ENCODE measurements around the gene TMC4.
"Not testable (repeated sequence)": the region's sequence is repeated elsewhere in the genome, so short reads cannot be mapped to it uniquely, and the experiment has no call there.

The TMC4 gene

DNA sequence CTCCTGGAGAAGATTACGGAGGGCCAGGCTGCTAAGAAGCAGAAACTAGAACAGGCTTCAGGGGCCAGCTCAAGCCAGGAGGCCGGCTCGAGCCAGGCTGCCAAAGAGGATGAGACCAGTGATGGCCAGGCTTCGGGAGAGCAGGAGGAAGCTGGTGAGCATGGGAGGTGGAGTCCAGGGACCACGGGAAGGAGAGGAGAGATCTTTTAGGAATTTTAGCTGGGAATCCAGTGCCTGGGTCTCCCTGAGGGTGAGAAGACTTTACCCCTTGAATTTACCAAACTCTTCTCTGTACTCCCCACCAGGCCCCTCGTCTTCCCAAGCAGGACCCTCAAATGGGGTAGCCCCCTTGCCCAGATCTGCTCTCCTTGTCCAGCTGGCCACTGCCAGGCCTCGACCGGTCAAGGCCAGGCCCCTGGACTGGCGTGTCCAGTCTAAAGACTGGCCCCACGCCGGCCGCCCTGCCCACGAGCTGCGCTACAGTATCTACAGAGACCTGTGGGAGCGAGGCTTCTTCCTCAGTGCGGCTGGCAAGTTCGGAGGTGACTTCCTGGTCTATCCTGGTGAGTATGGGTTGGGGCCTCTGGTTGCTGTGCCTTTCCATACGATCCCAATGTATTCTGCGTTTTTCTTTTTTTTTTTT, 19.0 kb upstream of the TMC4 start:
- H3K9me3 Mint-ChIP-seq = no peaks in the 10 kb centered on the region
- no peak overlapping the region for H3K27ac Mint-ChIP-seq
- peak overlapping the region; percentile 95 for H3K4me3 Mint-ChIP-seq
- ATAC-seq (ENCODE audit: low read depth) = no peak
- no peak for DNase-seq (ENCODE audit: low spot score in 2 of 2)
- H3K4me1 Mint-ChIP-seq = peaks cover 17% of the 10 kb centered on the region
- no peaks in the 10 kb centered on the region for H3K27me3 Mint-ChIP-seq
- peaks cover 8% of the 10 kb centered on the region for H3K36me3 Mint-ChIP-seq

DNA sequence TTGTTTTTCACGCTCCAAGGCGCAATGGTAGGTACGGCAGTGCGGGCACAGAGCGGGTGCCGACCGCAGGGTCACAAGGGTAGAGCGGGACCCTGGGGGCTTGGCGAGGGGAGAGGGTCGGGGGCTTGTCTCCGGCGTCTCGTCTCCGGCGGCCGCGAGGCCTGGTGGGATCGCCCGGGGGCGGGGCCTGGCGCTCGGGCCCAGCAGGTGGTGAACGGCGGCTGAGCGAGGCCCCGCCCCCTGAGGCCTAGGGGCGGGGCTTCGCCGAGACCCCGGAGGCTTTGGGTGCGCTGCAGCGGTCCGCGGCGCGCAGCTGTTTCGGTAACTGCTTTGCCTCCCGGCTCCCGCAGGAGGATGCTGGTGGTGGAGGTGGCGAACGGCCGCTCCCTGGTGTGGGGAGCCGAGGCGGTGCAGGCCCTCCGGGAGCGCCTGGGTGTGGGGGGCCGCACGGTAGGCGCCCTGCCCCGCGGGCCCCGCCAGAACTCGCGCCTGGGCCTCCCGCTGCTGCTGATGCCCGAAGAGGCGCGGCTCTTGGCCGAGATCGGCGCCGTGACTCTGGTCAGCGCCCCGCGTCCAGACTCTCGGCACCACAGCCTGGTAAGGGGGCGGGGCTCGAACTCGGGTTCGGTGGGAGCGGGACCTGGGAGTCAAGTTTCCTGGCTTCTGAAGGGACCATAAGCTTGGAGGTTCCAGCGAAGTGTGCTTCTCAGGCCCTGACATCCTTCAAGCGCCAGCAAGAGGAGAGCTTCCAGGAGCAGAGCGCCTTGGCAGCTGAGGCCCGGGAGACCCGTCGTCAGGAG, 18.3 kb upstream of the TMC4 start, which contains the start of gene TSEN34:
Gene TSEN34, plus strand, starts transcription at position 298 of the 800 bp plus-strand sequence. Its CDS starts 57 bp downstream, at position 355.
- H3K27me3 Mint-ChIP-seq = no peaks in the 10 kb centered on the region
- DNase-seq (ENCODE audit: low spot score in 2 of 2) (peak; percentile 91 to 94), ATAC-seq (ENCODE audit: low read depth) (peak; percentile 28)
- H3K4me1 Mint-ChIP-seq = peaks cover 17% of the 10 kb centered on the region
- peak within 1 kb of the TSS; percentile 100 for H3K27ac Mint-ChIP-seq
- no peaks in the 10 kb centered on the region for H3K9me3 Mint-ChIP-seq
- H3K4me3 Mint-ChIP-seq = peak within 1 kb of the TSS; percentile 95
- peaks cover 11% of the 10 kb centered on the region for H3K36me3 Mint-ChIP-seq

DNA sequence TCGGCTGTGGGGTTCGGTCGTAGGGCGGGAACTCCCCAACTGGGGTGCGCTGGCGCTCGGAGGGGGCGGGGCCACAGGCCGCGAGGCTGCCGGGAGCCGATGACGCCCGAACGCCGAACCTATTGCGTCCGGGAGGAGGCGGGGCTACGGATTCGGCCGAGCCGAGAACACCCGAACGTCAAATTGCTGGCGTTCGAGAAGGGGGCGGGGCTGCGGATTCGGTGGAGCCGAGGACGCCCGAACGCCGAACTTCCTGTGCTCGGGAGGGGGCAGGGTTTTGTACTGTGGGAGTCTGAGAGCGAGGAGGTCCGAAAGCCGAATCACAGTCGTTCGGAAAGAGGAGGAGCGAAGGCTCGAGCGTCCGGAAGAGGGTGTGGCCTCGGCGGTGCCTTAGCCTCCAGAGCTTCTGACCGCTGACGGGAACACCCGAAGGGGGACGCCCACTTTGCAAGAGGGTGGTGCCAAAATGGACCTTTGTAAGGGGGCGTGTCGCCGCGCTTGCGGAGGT, 17.6 kb upstream of the TMC4 start:
- Mint-ChIP-seq H3K4me1 (peaks cover 17% of the 10 kb centered on the region), H3K9me3 (no peaks in the 10 kb centered on the region), H3K36me3 (peaks cover 11% of the 10 kb centered on the region), H3K4me3 (peak overlapping the region; percentile 95), H3K27me3 (no peaks in the 10 kb centered on the region), H3K27ac (peak overlapping the region; percentile 100)
- ATAC-seq (ENCODE audit: low read depth) (peak; percentile 57), DNase-seq (ENCODE audit: low spot score in 2 of 2) (peak; percentile 99 to 100)

DNA sequence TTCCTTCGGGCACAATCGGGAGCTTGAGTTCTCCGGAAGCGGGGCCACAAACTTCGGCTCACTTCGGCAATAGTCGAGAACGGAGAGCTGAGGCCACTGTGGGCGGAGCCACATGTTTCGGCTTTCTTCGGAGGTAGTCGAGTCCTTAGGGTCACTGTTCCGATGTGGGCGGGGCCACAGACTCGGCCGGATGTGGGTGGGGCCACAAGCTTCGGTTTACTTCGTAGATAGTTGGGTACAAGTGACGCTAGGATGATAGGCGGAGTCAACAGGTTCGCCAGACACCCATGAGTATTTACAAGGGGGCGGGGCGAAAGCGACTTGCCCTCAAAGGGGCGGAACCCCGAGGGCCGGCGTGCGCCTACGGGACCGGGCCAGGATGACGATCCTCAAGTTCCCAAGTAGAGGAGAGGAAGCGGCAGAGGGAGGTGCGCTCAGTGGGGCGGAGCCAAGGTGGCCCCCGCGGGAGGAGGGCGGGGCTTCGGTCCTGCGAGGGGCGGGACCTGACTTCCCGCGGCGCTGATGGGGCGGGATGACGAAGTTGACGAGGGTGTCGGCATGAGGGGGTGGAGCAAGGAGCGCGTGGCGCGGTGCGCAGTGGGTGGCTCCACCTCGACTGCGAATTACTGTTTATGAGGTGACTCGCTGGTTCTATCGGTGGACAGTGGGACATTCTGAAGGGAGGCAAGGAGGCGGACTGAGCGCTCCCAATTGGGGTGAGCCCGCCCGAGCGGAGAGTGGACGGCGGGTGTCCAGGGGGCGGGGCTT, 17.0 kb upstream of the TMC4 start:
- H3K4me3 Mint-ChIP-seq = peak overlapping the region; percentile 95
- peaks cover 10% of the 10 kb centered on the region for H3K36me3 Mint-ChIP-seq
- no peaks in the 10 kb centered on the region for H3K9me3 Mint-ChIP-seq
- peaks cover 17% of the 10 kb centered on the region for H3K4me1 Mint-ChIP-seq
- peak; percentile 99 to 100 for DNase-seq (ENCODE audit: low spot score in 2 of 2)
- peak; percentile 48 for ATAC-seq (ENCODE audit: low read depth)
- no peaks in the 10 kb centered on the region for H3K27me3 Mint-ChIP-seq
- H3K27ac Mint-ChIP-seq = peak overlapping the region; percentile 100

DNA sequence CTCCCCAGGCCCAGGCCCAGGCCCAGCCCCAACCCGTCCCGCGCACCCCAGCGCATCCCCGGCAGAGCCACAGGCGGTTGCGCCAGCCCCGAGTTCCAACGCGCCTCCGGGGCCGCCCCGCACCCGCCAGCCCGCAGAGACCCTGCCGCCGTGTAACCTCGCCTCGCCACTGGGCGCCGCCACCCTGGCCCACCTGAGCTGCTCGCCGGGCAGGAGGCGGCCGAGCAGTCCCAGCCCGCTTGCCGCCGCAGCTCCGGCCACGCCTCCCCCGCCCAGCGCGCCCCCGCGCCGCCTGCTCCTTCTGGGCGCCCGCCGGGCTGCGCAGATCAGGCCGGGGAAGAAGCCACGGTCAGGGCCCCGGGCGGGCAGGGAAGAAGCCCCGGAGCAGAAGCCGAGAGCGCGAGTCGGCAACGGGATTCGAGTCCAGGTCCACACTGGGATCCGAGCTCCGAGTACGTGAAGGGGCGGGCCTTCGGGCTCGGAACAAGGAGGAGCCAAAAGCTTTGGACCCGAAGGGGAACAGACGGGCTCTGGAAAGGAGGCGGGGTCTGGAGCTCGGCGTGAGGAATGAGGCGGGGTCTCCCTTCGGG, 16.3 kb upstream of the TMC4 start, which contains the start of gene MBOAT7:
Gene MBOAT7, minus strand, starts transcription at position 436 of the 590 bp plus-strand sequence. CDS start 1,072 bp downstream, outside the sequence.
- no peak for DNase-seq (ENCODE audit: low spot score in 2 of 2)
- peaks cover 17% of the 10 kb centered on the region for H3K4me1 Mint-ChIP-seq

DNA sequence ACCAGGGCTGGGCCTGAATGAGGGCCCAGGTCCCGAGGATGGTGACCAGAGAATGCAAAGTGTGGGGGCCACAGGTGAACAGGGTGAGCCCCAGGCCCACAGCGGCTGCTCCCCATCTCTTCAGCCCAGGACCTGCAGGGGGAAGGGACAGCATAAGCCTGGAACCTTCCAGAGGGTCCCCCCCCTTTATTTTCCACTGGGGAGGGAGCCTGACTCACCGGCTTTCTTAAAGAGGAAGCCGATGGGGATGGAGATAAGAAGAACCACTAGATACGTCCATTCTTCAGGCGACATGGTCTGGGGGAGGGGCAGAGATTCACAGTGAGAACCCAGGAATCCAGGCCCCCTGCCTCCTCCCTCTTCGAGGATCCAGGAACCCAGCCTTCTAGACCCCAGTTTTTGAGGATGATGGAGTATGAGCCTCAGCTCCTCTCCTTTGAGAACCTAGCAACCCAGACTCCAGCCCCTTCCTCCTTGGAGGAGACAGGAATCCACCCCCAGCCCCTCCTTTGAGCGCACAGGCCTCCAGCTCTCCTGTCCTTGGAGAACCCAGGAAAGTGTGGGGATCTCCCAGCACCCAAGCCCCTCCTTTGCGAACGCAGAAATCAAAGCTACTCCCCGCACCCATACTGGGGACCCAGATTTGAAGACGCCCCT, 15.4 kb upstream of the TMC4 start:
- Mint-ChIP-seq H3K27ac (peak overlapping the region; percentile 64), H3K27me3 (no peaks in the 10 kb centered on the region), H3K9me3 (no peaks in the 10 kb centered on the region), H3K36me3 (peaks cover 10% of the 10 kb centered on the region), H3K4me3 (peak overlapping the region; percentile 95), H3K4me1 (peaks cover 17% of the 10 kb centered on the region)
- DNase-seq (ENCODE audit: low spot score in 2 of 2) (no peak), ATAC-seq (ENCODE audit: low read depth) (no peak)

More for the DNA sequence above, 16.3 kb upstream of the TMC4 start, which contains the start of gene MBOAT7:
- Mint-ChIP-seq H3K36me3 (peaks cover 9% of the 10 kb centered on the region), H3K9me3 (no peaks in the 10 kb centered on the region), H3K27ac (peak within 1 kb of the TSS; percentile 100), H3K4me3 (peak within 1 kb of the TSS; percentile 95), H3K27me3 (no peaks in the 10 kb centered on the region)
- ATAC-seq (ENCODE audit: low read depth) = peak; percentile 3

DNA sequence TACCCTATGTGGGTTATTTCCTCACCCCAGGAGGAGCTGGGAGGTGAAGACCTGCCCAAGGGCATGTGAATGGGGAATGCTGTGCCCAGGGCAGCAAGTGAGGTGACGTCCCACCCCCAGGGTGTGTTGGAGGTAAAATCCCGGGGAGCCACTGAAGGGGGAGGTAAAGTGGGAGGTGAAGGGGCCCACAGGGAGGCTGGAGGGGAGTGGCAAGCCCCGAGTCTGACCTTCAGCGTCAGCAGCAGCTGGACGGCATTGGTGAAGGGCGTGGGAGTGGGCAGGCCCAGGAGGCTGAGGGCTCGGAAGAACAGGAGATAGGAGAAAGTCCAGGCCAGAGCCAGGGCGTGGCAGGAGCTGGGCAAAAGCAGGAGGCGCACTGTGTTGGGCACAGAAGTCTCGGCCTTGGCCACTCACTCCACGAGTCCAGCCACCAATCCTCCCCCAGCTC, 14.0 kb upstream of the TMC4 start:
- Mint-ChIP-seq H3K27ac (peak overlapping the region; percentile 25), H3K36me3 (peaks cover 8% of the 10 kb centered on the region), H3K9me3 (no peaks in the 10 kb centered on the region), H3K4me1 (peaks cover 15% of the 10 kb centered on the region), H3K27me3 (no peaks in the 10 kb centered on the region), H3K4me3 (peak overlapping the region; percentile 95)
- no peak for ATAC-seq (ENCODE audit: low read depth)
- DNase-seq (ENCODE audit: low spot score in 2 of 2) = no peak

DNA sequence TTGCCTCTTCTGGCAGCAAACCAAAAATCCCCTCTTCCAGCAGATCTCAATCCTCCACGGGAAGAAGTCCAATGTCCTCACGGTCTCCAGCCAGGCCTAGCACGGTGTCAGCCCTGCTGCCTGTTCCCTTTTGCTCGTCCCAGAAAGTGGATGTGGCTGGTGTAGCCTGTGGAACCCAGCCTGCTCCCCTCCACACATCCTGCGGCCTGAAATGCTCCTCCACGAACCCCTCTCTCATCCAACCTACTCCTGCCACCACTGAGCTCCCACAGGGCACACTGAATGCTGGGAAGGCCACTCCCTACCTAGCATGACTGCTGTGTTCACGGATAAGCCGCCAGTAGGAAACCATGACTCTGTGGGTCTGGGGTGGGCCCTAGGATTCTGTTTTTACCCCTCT, 13.4 kb upstream of the TMC4 start:
- Mint-ChIP-seq H3K9me3 (no peaks in the 10 kb centered on the region), H3K27ac (no peak overlapping the region), H3K4me1 (peaks cover 10% of the 10 kb centered on the region), H3K36me3 (peaks cover 9% of the 10 kb centered on the region), H3K4me3 (no peak overlapping the region), H3K27me3 (no peaks in the 10 kb centered on the region)
- DNase-seq (ENCODE audit: low spot score in 2 of 2) (no peak), ATAC-seq (ENCODE audit: low read depth) (no peak)

DNA sequence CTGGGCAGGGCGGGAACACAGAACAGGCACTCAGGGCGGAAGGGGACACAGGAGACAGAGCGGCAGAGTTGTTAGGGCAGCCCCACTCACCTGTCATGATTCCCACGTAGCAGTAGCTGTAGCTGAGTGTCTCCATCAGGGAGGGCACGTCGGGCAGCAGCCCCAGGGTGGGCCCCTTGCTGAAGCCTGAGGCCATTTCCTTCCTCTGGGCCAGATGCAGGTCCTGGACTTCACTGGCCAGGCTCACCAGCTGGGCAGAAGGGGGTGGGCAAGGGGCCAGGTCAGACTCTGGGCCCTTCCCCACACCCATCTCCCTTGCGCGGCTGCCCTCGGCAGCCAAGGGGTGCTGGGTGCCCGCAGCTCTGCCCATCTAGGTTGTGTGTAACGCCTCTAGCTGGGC, 10.5 kb upstream of the TMC4 start:
- Mint-ChIP-seq H3K4me1 (peaks cover 14% of the 10 kb centered on the region), H3K4me3 (no peak overlapping the region), H3K9me3 (no peaks in the 10 kb centered on the region), H3K36me3 (peaks cover 12% of the 10 kb centered on the region), H3K27me3 (no peaks in the 10 kb centered on the region), H3K27ac (no peak overlapping the region)
- ATAC-seq (ENCODE audit: low read depth) (no peak), DNase-seq (ENCODE audit: low spot score in 2 of 2) (no peak)

DNA sequence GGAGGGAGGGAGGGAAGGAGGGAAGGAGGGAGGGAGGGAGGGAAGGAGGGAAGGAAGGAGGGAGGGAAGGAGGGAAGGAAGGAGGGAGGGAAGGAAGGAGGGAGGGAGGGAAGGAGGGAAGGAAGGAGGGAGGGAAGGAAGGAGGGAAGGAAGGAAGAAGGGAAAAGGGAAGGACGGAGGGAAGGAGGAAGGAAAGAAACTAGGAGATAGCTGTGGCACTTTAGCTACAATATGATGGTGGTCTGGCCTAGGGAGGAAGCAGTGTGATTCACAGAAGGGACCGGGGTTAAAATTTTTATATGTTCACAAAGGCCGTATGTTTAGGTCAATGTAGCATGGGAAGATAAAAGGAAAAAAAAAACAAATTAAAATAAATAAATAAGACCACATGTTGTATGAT, 8.9 kb upstream of the TMC4 start:
- H3K27ac Mint-ChIP-seq; H3K27me3 Mint-ChIP-seq; H3K9me3 Mint-ChIP-seq; H3K4me3 Mint-ChIP-seq; H3K4me1 Mint-ChIP-seq; DNase-seq (ENCODE audit: low spot score in 2 of 2); H3K36me3 Mint-ChIP-seq; ATAC-seq (ENCODE audit: low read depth): not testable (repeated sequence)

DNA sequence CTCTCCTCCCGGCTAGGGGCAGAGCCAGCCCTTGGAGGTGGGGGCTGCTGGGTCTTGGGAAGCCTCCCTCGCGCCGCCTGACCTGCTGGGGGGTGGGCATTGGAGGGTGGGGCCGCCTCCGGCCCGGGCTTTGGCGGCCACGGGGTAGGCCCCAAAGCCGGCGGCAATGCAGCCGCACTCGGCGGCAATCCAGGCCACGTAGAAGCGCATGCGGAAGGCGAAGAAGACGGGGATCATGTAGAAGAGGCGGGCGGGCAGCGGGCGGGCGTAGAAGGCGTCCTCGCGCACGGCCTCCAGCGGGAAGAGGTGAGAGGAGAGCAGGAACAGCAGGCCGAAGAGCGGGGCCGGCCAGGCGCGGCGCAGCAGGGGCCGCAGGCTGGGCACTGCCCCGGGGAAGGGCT, 7.7 kb upstream of the TMC4 start:
- no peak for DNase-seq (ENCODE audit: low spot score in 2 of 2)

DNA sequence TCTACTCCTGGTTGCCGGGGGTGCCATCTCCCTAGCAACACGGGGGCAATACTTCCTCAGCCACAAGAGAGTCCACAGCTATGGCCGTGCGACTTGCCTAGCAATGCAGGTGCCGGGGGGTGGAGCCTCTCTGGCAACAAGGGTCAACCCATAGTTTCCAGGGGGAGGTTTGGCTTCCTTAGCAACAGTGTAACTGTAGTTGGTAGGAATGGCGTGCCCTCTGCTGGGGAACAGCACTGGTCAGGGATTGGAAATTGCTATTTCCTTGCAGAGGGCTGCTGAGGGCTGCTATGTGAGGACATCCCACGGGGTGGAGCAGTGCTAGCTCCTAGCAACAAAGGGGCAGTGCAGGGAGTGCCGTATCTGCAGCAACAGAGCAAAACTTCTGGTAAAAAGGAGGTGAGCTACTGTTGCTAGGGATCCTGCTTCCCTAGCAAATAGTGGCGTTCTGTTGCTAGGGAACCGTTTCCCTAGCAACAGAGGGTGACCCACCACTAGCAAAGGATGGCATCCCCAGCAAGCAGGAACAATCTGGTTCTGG, 7.0 kb upstream of the TMC4 start:
- Mint-ChIP-seq H3K9me3 (no peaks in the 10 kb centered on the region), H3K36me3 (peaks cover 6% of the 10 kb centered on the region), H3K27ac (no peak overlapping the region), H3K27me3 (no peaks in the 10 kb centered on the region), H3K4me1 (peaks cover 4% of the 10 kb centered on the region), H3K4me3 (no peak overlapping the region)
- peak; percentile 45 for ATAC-seq (ENCODE audit: low read depth)
- no peak for DNase-seq (ENCODE audit: low spot score in 2 of 2)

More for the DNA sequence above, 7.7 kb upstream of the TMC4 start:
- peaks cover 4% of the 10 kb centered on the region for H3K4me1 Mint-ChIP-seq
- no peak overlapping the region for H3K27ac Mint-ChIP-seq
- ATAC-seq (ENCODE audit: low read depth) = no peak
- H3K27me3 Mint-ChIP-seq = no peaks in the 10 kb centered on the region
- no peak overlapping the region for H3K4me3 Mint-ChIP-seq
- no peaks in the 10 kb centered on the region for H3K9me3 Mint-ChIP-seq
- peaks cover 7% of the 10 kb centered on the region for H3K36me3 Mint-ChIP-seq
